Stimulated activated CD8-positive, alpha-beta memory T cell treated with anti-CD3 and anti-CD28 coated beads, Interleukin-4, amount 100 ng/mL, for 1 hour (primary cell): ENCODE measurements around the gene PATJ.

ENCODE experiments used
- DNase-seq, 2 donors: peaks; one replicate each; pipeline ENCODE4 v3.0.0-alpha.2; 2020; ENCODE audit warnings: low read depth in 2 of 2, low spot score in 1 of 2

Gene PATJ

GRCh38 chr1:61981870-61982660, 239.8 kb downstream of the PATJ start:
- no peak for DNase-seq

- DNase-seq, result no peak
Measured at GRCh38 chr1:61983236-61983635, 241.0 kb downstream of the PATJ start.

GRCh38 chr1:61992257-61992656, 250.0 kb downstream of the PATJ start:
- no peak for DNase-seq

GRCh38 chr1:61993331-61993961, 251.2 kb downstream of the PATJ start:
- DNase-seq, result no peak

GRCh38 chr1:61995641-61996040, 253.4 kb downstream of the PATJ start:
- DNase-seq, result no peak

DNA sequence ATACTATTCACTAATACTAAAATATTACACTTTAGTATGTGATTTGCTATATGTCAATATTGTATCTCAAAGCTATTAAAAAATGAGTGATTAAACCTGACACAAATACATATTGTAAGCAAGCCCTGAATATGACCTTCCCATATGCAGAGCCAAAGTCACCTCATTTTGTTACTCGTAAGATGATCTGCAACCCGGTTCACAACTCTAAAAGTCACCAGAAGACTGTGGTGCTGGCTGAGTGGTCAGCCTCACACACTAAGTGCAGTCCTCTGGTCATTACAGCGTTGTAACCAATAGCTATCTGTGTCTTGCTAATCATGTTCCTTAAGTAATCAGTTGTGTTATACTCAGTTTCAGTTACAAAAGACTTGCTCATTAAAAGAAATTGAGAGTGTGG, 254.8 kb downstream of the PATJ start:
- no peak for DNase-seq

DNA sequence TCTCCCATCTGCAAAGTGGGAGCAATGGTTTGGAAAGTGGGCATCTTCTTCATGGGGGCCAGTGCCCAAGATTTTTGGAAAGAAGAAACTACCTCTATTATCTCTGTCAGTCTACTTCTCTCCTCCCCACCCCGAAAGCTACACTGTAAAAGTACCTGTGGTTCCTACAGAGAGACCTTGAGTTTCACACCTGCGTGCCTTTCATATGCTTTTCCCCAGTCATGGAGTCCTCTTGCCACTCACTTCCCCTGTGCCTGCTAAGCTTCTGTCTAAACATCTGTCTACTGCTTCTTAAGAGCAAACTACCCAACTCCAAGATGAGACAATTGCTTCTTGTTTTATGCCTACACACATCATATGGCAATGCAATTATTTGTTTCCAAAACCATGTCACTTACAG, 261.5 kb downstream of the PATJ start:
- no peak for DNase-seq

DNA sequence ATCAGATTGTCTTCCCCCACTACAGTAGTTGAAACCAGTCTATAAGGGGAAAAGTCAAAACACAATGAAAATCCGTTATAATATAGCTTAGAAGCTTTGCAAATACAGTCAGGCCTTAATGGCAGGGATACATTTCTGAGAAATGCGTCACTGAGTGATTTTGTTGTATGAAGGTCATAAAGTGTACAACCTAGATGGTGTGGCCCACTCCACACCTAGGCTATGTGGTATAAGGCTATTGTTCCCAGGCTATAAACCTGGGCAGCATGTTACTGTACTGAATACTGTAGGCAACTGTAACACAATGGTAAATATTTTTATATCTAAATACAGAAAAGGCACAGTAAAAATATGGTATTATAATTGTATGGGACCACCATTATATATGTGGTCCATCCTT, 264.4 kb downstream of the PATJ start:
- no peak for DNase-seq

DNA sequence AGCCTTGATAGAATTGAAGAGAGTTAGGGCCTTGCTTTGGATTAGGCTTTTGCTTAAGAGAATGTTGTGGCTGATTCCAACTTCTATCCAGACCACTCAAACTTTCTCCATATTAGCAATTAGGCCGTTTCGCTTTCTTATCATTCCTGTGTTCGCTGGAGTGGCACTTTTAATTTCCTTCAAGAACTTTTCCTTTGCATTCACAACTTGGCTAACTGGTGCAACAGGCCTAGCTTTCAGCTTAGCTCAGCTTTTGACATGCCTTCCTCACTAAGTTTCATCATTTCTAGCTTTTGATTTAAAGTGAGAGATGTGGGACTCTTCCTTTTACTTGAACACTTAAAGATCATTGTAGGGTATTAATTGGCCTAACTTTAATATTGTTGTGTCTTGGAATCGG, 268.7 kb downstream of the PATJ start:
- no peak for DNase-seq

GRCh38 chr1:62012095-62012494, 269.8 kb downstream of the PATJ start:
- DNase-seq, result no peak

DNA sequence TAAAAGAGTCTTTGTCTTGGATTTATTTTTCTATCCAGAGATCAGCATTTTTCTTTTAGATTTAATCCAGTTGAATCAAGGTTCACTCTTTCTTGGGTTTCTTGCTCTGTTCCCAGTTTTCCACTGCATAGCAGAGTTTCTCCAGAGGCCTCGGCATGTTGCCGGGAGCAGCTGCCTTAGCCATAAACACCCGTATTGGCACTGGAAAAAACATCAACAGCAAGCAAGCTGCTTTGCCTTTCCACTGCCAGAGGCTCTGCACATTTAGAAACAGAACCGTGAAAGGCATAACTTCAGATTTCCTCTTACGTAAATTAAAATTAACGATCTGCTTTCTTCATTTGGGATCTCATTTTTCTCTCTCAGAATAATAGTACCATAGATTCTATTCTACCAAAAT, 270.6 kb downstream of the PATJ start:
- DNase-seq, result no peak

GRCh38 chr1:62013264-62013663, 271.0 kb downstream of the PATJ start:
- no peak for DNase-seq

- DNase-seq, result no peak
Measured at GRCh38 chr1:62022382-62022983, 280.2 kb downstream of the PATJ start.

GRCh38 chr1:62024690-62025089, 282.4 kb downstream of the PATJ start:
- DNase-seq, result no peak

DNA sequence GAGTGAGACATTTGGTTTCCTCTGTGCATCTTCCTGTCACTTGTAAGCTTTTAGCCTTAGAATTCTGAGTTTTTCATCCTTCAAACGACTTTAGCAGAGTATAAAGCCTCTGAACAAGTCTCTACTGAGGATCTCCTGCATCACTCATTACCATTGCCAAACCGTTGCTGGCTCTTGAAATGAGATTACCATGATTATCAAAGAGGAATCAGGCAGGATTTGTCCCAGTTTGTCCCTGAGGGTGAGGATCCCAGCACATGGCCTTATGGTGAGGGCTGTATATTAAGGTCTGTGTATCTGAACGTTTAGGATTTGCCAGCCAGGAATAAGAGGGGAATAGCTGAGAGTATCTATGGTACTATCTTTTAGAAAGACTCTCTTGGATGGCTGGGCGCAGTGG, 282.9 kb downstream of the PATJ start:
- no peak for DNase-seq

DNA sequence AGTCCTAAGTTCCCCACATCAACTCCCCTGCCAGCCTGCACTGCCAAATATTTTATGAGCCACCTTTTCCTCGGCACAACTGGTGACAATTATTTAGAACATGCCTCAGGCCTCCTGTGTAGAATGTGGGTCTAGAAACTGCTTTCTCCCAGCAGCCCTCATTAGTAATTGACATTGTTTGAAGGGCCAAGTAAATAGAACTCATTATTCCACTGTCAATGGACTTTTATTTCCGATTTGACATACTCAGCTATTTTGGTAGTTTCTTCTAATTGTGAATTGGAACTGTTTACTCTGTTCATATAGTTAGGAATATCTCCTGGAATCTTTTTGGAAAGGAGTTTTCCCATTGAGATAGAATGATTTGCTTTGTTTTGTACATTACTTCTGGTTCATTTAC, 283.6 kb downstream of the PATJ start:
- no peak for DNase-seq

- no peak for DNase-seq
Measured at GRCh38 chr1:62029704-62030103, 287.4 kb downstream of the PATJ start.

DNA sequence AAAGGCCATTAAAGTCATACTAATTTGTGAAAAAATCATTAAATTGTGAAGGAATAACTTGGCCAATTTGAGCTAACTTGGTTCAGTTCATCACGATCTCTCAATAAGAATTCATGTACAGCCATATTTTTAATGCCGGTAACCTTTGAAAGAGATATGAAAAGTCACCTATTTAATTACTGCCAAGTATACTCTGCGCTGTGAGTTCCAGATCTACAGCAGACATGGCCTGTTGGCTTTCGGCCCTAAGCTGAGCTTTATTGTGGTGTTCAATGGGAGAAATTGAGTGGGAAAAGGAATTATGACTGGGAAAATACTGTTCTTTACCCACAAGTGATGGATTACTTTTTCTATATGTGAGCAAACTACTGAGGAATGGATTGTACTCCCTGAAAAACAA, 292.5 kb downstream of the PATJ start:
- no peak for DNase-seq

DNA sequence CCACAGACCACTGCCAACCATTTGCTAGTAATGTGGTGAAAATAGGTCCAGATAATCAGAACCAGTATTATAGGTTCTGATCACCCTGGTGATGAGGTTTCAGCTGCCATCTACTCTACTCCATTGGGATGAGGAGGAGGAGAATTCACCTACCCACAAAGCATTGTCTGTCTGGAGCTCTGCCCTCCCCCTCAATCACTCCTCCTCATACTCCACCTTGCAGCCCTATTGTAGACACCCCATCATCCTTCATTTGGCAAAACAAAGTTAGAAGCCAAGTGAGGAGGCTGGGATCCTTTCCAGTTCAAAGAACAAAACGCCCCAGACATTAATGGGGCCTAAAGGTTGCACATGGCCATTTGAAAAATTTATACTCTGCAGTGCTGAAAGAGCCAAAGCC, 295.0 kb downstream of the PATJ start:
- DNase-seq, result no peak

GRCh38 chr1:62038594-62039284, 296.5 kb downstream of the PATJ start:
- DNase-seq, result no peak

GRCh38 chr1:62040450-62040849, 298.2 kb downstream of the PATJ start:
- no peak for DNase-seq

GRCh38 chr1:62040973-62041372, 298.7 kb downstream of the PATJ start:
- DNase-seq, result no peak
